GM21390 (cell line): ENCODE measurements around the gene PAK2.
A peak's percentile ranks its signal among the peaks of the same experiment; 100 is the strongest.
"Not testable (repeated sequence)": the region's sequence is repeated elsewhere in the genome, so short reads cannot be mapped to it uniquely, and the experiment has no call there.

Source experiments
- ATAC-seq: cut with Tn5 transposase; IDR thresholded peaks from one replicate; pipeline ENCODE4 v1.9.1; 2021; ENCODE audit not compliant: unreplicated experiment

Gene PAK2

DNA sequence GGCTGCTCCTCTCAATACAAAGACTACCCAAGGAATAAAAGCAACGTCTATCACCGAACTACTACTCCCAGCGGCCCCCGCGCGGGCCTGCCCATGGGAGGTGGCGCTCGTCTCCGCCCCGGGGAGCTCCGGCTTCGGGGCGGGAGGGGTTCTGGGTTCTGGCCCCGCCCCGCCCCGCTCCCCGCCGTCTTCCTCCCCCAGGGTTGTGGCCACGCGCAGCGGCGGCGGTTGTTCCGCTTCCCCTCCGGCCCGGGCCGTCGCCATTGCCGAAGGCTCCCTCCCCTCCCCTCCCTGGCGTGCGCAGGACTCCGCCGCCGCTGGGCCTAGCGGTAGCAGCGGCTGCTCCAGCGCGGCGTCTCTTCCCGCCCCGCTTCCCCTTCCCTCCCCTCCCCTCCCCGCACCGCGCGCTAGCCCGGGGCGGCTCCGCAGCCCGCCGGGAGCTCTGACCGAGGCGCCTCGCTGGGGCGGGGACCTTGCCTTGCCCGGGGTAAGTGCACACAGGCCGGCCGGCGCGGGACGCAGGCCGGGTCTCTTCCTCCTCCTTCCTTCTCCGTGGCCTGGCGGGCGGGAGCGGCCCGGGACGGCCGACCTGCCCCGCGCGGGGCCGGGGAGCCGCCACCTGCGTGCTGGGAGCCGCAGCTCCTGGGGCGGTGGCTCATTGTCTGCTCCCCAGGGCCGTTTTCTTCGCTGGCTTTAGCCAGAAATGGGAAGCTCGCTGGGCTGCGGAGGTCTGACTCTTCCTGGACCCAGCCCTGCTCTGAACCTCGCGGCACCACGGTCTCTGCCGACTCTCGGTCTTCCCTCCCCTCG lies at the start of gene PAK2:
Gene PAK2, plus strand, starts transcription at position 187 of the 810 bp plus-strand sequence. CDS start 42,790 bp downstream, outside the sequence.
- ATAC-seq = peak; percentile 91

DNA sequence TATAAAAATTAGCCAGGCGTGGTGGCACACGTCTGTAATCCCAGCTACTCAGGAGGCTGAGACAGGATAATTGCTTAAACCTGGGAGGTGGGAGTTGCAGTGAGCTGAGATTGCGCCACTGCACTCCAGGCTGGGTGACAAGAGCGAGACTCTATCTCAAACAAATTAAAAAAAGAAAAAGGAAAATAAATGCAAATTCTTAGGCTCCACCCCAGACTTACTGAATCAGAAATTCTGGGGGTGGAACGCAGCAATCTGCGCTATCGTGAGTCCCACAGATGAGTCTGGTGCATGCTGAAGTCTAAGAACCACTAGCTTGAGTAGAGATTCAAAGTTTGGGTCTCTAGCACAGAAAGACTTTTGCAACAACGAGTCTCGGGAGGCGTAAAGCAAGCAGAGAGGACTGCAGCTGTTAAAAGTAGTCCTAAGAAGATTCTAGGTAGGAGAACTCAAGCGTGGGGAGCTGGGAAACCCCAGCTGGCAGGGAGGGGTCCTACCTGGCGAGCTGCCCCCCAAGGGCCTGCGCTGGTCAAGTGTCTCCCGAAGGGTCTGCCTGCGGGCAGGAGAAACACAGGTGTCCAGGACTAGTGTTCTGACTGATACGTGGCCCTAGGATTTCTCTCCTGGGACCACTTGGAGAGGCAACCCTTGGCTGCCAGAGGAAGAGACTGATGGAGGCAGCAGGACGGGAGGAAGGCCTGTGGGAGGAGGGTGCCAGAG lies 49.6 kb upstream of the PAK2 start:
- ATAC-seq = no peak

- no peak for ATAC-seq
Observed at GRCh38 chr3:196691386-196691785, 48.3 kb upstream of the PAK2 start.

GRCh38 chr3:196694202-196694638 lies 45.4 kb upstream of the PAK2 start:
- no peak for ATAC-seq

DNA sequence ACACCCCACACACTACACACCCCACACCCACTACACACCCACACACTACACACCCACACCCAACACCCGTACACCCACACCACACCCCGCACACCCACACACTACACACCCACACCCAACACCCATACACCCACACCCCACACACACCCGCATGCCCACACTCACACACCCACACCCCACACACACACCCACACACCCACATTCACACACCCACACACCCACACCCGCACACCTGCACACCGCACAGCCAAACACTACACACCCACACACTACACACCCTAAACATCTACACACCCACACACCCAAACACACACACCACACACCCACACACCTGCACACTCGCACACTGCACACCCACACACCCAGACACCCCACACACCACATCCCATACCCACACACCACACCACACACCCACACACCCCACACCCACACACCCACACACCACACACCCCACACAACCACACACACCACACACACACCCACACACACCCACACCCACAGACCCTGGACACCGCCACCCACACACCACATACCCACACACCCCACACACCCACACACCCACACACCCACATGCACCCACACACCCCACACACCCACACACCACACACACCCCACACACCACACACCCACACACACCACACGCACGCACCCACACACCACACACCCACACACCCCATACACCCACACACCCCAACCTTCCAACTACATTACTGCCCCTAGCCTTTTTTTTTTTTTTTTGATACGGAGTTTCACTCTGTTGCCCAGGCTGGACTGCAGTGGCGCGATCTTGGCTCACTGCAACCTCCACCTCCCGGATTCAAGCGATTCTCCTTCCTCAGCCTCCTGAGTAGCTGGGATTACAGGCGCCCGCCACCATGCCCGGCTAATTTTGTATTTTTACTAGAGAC lies 44.5 kb upstream of the PAK2 start:
- ATAC-seq = no peak

GRCh38 chr3:196695849-196696226 lies 43.8 kb upstream of the PAK2 start:
- ATAC-seq = no peak

DNA sequence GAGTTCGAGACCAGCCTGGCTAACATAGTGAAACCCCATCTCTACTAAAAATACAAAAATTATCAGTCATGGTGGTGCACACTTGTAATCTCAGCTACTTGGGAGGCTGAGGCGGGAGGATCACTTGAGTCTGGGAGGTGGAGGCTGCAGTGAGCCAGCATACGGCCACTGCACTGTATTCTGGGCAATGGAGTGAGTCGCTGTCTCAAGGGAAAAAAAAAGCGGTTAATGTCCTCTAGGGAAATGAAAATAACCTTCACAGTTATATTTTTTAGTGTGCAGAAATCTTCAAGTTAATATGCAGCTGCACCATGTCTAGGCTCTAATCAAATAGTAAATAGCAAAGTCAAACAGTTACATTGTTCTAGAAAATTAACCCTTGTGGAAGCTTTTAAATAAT lies 42.4 kb upstream of the PAK2 start:
- no peak for ATAC-seq

- ATAC-seq = no peak
Observed at GRCh38 chr3:196699749-196700148, 39.9 kb upstream of the PAK2 start.

DNA sequence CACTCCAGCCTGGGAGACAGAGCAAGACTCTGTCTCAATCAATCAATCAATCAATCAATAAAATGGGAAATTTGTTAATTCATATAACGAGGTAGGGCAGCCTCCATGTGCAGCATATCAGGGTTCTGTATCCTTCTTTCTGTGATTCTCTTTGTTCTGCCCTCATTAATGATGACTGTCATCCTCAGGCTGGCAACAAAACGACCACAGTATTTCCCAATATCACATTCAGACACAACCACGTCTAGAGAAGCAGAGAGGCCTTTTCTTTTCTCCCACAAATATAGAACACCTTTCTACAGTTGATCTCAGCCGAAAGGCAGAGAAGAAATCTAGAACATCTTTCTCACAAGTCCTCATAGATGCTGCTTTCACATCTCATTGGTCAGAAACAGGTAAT lies 38.9 kb upstream of the PAK2 start:
- no peak for ATAC-seq

GRCh38 chr3:196706327-196706726 lies 33.3 kb upstream of the PAK2 start:
- ATAC-seq = no peak

GRCh38 chr3:196706731-196707130 lies 32.9 kb upstream of the PAK2 start:
- ATAC-seq = no peak

DNA sequence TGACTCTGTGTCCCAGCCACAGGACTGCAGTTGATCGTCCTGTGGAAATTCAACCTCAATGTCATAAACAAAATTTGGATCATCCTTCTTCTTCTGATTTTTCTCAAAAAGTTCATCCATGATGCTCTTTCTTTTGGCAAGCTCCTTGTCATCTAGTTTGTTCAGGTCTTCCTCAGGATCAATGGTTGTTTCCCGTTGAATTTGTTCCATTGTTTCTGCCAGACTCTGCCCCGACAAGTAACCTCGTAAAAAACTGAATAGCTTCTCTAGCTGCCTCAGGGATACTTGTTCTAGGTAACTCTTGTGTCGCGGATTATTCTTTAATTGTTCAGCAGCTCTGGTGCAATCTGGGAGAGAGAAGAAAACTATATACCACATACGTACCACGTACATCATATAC lies 32.1 kb upstream of the PAK2 start:
- no peak for ATAC-seq

GRCh38 chr3:196708467-196708866 lies 31.2 kb upstream of the PAK2 start:
- ATAC-seq = no peak

DNA sequence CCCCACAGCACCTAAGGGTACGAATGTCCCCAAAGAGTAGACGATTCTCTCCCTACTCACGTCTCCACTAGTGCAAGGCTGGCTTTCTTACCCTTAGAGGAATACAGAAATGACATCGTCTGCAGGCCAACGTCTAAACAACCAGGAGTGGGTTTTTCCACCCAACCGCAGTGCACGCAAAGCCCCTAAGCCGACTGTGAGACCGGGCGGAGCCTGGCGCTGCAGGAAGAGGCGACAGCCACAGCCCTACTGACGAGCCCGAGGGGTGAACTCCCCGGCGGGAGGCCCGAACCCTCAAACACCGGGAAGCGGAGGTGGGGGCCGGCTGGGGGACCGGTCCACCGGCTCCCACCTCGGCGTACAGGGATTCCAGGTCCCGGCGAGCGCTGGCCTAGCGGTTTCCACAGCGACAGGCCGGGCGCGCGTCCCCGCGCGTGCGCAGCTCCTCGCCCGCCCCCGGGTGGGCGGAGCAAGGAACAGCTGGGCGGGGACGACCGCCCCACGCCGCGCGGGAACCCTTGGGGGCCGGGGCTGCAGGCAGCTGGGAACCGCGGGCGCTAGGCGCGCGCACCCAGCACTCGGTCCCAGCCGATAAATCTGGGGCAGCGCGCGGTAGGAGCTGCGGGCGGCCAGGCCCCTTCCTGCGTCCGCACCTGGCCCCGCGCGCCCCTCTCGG lies 27.7 kb upstream of the PAK2 start, which contains the start of the genes CEP19 and PIGX:
Gene CEP19, minus strand, starts transcription at position 413 of the 676 bp plus-strand sequence. CDS start 3,593 bp downstream, outside the sequence.
Gene PIGX, plus strand, starts transcription at position 540 of the 676 bp plus-strand sequence.
- ATAC-seq = peak; percentile 76

GRCh38 chr3:196712514-196713413 lies 26.9 kb upstream of the PAK2 start:
- peak; percentile 51 for ATAC-seq

GRCh38 chr3:196717162-196717561 lies 22.5 kb upstream of the PAK2 start:
- not testable (repeated sequence) for ATAC-seq

- ATAC-seq = no peak
Observed at GRCh38 chr3:196721097-196721496, 18.6 kb upstream of the PAK2 start.

- no peak for ATAC-seq
Observed at GRCh38 chr3:196726788-196727675, 12.6 kb upstream of the PAK2 start.
